GM12872 (cell line): ENCODE measurements around the gene NFATC3.

Experiments used
- TF ChIP-seq, protein P1 (sequence below): IDR thresholded peaks from 3 replicates; pipeline ENCODE4 v1.5.1; 2011; ENCODE audit warnings: low read depth, mild to moderate bottlenecking, low read length, moderate library complexity; ENCODE audit not compliant: insufficient read depth

The NFATC3 gene

DNA sequence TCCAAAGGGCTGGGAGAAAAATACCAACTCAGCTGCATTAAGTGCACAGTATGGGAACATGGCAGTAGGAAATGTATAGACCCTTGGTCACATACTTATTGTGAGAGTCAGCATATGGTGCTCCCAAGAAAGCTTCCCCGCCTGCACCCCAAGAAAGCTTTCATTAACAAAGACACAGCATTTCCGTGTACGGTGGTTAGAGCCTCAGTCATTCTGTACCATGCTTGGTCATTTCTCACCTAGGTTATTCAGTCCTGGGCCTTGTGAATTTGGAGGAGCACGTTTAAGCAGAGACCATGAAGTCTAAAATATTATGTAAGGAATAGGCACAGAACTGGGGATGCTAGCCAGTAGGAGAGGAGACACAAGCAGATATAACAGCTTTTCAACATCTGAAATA is 94.7 kb downstream of the NFATC3 start:
- TF ChIP-seq, protein P1, sequence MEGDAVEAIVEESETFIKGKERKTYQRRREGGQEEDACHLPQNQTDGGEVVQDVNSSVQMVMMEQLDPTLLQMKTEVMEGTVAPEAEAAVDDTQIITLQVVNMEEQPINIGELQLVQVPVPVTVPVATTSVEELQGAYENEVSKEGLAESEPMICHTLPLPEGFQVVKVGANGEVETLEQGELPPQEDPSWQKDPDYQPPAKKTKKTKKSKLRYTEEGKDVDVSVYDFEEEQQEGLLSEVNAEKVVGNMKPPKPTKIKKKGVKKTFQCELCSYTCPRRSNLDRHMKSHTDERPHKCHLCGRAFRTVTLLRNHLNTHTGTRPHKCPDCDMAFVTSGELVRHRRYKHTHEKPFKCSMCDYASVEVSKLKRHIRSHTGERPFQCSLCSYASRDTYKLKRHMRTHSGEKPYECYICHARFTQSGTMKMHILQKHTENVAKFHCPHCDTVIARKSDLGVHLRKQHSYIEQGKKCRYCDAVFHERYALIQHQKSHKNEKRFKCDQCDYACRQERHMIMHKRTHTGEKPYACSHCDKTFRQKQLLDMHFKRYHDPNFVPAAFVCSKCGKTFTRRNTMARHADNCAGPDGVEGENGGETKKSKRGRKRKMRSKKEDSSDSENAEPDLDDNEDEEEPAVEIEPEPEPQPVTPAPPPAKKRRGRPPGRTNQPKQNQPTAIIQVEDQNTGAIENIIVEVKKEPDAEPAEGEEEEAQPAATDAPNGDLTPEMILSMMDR = no peak

GRCh38 chr16:68183046-68183445 is 97.9 kb downstream of the NFATC3 start:
- TF ChIP-seq, protein P1 = no peak

DNA sequence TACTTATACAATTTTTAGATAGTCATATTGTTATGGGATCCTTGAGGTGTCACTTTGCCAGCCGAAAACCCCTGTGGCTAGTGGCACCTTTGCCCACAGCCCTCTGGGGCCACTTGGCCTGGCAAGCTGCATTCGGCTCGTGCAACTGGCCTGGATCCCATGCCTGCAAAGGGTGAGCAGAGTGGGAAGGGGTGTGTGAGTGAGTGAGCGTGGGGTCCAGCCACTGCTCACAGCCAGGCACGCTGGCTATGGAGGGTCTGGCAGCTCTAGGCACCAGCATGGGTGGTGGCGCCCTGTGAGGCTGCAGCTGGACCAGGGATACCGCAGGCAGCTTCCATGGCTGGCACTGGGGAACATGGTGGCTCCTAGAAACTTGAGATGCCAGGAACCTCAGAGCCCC is 101.7 kb downstream of the NFATC3 start:
- TF ChIP-seq, protein P1 = no peak

DNA sequence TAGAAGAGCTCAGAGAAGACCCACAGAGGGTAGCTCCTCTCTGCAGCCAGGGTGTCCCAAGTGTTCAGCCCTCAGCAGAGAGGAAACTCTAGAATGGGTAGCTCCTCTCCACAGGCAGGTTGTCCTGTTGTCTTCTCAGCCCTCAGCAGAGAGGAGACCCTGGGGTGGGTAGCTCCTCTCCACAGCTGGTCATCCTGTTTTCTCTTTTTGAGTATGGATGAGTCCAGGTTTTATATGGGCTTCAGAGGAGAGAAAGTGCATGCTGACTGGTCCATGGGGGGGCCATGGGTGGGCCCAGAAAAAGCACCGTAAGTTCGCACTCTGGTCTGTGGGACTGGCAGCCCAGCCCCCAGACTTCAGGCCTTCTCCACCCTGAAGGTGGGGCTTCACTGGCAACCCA is 102.3 kb downstream of the NFATC3 start:
- TF ChIP-seq, protein P1 = no peak

- TF ChIP-seq, protein P1 = no peak
Observed at GRCh38 chr16:68188170-68188569, 103.0 kb downstream of the NFATC3 start.

GRCh38 chr16:68190081-68190480 is 104.9 kb downstream of the NFATC3 start:
- TF ChIP-seq, protein P1 = no peak

DNA sequence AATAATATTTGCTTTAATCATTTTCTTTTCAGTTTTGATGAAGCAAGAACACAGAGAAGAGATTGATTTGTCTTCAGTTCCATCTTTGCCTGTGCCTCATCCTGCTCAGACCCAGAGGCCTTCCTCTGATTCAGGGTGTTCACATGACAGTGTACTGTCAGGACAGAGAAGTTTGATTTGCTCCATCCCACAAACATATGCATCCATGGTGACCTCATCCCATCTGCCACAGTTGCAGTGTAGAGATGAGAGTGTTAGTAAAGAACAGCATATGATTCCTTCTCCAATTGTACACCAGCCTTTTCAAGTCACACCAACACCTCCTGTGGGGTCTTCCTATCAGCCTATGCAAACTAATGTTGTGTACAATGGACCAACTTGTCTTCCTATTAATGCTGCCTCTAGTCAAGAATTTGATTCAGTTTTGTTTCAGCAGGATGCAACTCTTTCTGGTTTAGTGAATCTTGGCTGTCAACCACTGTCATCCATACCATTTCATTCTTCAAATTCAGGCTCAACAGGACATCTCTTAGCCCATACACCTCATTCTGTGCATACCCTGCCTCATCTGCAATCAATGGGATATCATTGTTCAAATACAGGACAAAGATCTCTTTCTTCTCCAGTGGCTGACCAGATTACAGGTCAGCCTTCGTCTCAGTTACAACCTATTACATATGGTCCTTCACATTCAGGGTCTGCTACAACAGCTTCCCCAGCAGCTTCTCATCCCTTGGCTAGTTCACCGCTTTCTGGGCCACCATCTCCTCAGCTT is 105.8 kb downstream of the NFATC3 start:
- TF ChIP-seq, protein P1 = no peak
